HepG2 (cell line): ENCODE measurements around the gene MTRR. TPM values are rescaled to one million over a fixed set of nuclear protein-coding genes. Genes with fewer than 3 reads are reported as not detected.

Experiments used
- CREBL2 ChIP-seq: sonication (generic); formaldehyde crosslinking; IDR thresholded peaks from 2 replicates; pipeline ENCODE4 v1.8.1; 2023; ENCODE audit warnings: missing genetic modification reagents, mild to moderate bottlenecking, borderline replicate concordance
- KAT8 ChIP-seq: IDR thresholded peaks from 2 replicates; pipeline ENCODE4 v1.6.1; 2016; ENCODE audit warnings: missing genetic modification reagents, missing compliant biosample characterization
- KDM6A ChIP-seq: IDR thresholded peaks from 2 replicates; pipeline ENCODE4 v1.6.1; 2016; ENCODE audit warnings: low read depth
- LCORL ChIP-seq, 2 experiments: fragments of 450-650 bp in 1 of 2; sonication (generic) in 1 of 2; formaldehyde crosslinking in 1 of 2; IDR thresholded peaks; 2 replicates each; pipeline versions ENCODE4 v1.5.0 to v1.6.1; 2017 to 2020; ENCODE audit warnings: antibody characterized with exemption in 1 of 2, missing genetic modification reagents in 1 of 2
- MXI1 ChIP-seq: IDR thresholded peaks from 3 replicates; pipeline ENCODE4 v1.6.1; 2012; ENCODE audit warnings: low read depth, low read length, inconsistent platforms, borderline replicate concordance
- POGK ChIP-seq: sonication (generic); formaldehyde crosslinking; conservative IDR thresholded peaks from 2 replicates; pipeline ENCODE4 v1.8.0; 2022; ENCODE audit warnings: mild to moderate bottlenecking, moderate library complexity, missing genetic modification reagents
- TRAFD1 ChIP-seq: sonication (generic); formaldehyde crosslinking; IDR thresholded peaks from 2 replicates; pipeline ENCODE4 v1.5.1; 2020; ENCODE audit warnings: missing genetic modification reagents, mild to moderate bottlenecking, borderline replicate concordance
- ZNF101 ChIP-seq: sonication (generic); formaldehyde crosslinking; IDR thresholded peaks from 2 replicates; pipeline ENCODE4 v1.4.0; 2020; ENCODE audit warnings: mild to moderate bottlenecking, low read depth, missing genetic modification reagents, borderline replicate concordance
- ZNF256 ChIP-seq: sonication (generic); formaldehyde crosslinking; conservative IDR thresholded peaks from 2 replicates; pipeline ENCODE4 v1.4.0; 2020; ENCODE audit warnings: missing genetic modification reagents
- ZNF660 ChIP-seq: sonication (generic); formaldehyde crosslinking; IDR thresholded peaks from 2 replicates; pipeline ENCODE4 v1.5.1; 2020; ENCODE audit warnings: mild to moderate bottlenecking, low read depth, missing genetic modification reagents, borderline replicate concordance
- polyA plus RNA-seq, 8 experiments: library from polyadenylated mRNA; depleted of rRNA in 3 of 8; stranded (reverse) in 7 of 8; unstranded in 1 of 8; fragments of >200 nt; fragmentation: Illumina TruSeq in 4 of 8; extraction: Trizol in 4 of 8; gene quantifications; 2 replicates each; pipeline versions ENCODE4 v1.2.1 to v1.2.3, GENCODE V29; 2011 to 2016; ENCODE audit warnings: low read depth in 4 of 8, missing spikeins in 1 of 8, mixed read lengths in 1 of 8; ENCODE audit not compliant: insufficient read depth in 1 of 8
- total RNA-seq, 5 experiments: library from RNA; depleted of rRNA; stranded (reverse); fragments of >200 nt; fragmentation: Illumina TruSeq; extraction: Trizol; gene quantifications; 2 replicates each; pipeline ENCODE4 v1.2.3, GENCODE V29; 2016; ENCODE audit warnings: low read depth in 1 of 5
- TF ChIP-seq, protein P1 (sequence below): sonication (generic); formaldehyde crosslinking; IDR thresholded peaks from 2 replicates; pipeline ENCODE4 v1.4.0; 2020; ENCODE audit warnings: missing genetic modification reagents, borderline replicate concordance
- TF ChIP-seq, protein P2 (sequence below): sonication (generic); formaldehyde crosslinking; IDR thresholded peaks from 2 replicates; pipeline ENCODE4 v1.5.1; 2020; ENCODE audit warnings: mild to moderate bottlenecking, missing genetic modification reagents, moderate library complexity
- TF ChIP-seq, protein P3 (sequence below): IDR thresholded peaks from 2 replicates; pipeline ENCODE4 v1.6.1; 2016; ENCODE audit warnings: low read depth, control low read depth

Gene MTRR
- total and polyA plus RNA-seq, 2 of the 13 experiments (the other 11 are each of a cell fraction or from before 2014, with no cell fraction given), result 39.2 to 59.2 TPM

DNA sequence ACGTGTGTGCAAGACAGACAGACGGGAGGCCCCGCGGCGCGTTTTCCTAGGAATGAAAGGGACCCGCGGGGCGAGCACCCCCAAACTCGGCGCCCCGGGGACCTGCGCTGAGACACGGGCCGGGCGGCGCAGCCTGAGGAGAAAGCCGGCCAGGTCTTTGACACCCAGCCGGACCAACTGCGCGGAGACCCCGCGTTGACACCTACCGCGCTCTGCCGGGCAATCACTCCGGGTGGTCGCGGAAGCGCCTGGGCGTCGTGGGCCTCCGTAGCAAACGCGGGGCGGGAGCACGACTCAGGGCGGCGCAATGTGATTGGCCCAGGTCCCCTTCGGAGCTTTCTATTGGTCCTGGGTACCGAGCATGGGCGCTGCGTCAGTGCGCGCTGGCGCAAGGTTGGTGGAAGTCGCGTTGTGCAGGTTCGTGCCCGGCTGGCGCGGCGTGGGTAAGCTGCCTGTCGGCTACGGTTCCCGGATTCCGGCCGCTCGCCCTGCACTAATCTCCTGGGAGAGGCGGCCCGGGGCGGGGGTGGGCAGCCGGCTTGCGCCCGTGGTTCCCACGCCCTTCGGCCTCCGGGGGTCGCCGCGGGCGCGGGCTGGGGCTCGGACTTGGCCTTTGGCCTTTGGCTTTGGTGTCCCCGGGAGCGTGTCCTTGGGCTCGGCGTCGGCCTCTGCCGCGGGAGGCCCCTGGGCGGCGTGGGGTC, at the start of gene MTRR, which contains the start of gene FASTKD3 (continued):
- TF ChIP-seq, protein P1, sequence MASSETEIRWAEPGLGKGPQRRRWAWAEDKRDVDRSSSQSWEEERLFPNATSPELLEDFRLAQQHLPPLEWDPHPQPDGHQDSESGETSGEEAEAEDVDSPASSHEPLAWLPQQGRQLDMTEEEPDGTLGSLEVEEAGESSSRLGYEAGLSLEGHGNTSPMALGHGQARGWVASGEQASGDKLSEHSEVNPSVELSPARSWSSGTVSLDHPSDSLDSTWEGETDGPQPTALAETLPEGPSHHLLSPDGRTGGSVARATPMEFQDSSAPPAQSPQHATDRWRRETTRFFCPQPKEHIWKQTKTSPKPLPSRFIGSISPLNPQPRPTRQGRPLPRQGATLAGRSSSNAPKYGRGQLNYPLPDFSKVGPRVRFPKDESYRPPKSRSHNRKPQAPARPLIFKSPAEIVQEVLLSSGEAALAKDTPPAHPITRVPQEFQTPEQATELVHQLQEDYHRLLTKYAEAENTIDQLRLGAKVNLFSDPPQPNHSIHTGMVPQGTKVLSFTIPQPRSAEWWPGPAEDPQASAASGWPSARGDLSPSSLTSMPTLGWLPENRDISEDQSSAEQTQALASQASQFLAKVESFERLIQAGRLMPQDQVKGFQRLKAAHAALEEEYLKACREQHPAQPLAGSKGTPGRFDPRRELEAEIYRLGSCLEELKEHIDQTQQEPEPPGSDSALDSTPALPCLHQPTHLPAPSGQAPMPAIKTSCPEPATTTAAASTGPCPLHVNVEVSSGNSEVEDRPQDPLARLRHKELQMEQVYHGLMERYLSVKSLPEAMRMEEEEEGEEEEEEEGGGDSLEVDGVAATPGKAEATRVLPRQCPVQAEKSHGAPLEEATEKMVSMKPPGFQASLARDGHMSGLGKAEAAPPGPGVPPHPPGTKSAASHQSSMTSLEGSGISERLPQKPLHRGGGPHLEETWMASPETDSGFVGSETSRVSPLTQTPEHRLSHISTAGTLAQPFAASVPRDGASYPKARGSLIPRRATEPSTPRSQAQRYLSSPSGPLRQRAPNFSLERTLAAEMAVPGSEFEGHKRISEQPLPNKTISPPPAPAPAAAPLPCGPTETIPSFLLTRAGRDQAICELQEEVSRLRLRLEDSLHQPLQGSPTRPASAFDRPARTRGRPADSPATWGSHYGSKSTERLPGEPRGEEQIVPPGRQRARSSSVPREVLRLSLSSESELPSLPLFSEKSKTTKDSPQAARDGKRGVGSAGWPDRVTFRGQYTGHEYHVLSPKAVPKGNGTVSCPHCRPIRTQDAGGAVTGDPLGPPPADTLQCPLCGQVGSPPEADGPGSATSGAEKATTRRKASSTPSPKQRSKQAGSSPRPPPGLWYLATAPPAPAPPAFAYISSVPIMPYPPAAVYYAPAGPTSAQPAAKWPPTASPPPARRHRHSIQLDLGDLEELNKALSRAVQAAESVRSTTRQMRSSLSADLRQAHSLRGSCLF (CRISPR knock-in tag), result no peak
- TF ChIP-seq ZNF256 (no peak; the same call in 1 of the 2 replicates), ZNF101 (CRISPR knock-in tag) (no peak), KAT8 (CRISPR knock-in tag) (peak; percentile 81), CREBL2 (CRISPR knock-in tag) (peak; percentile 80; the same call in 1 of the 2 replicates), POGK (peak; percentile 74; the same call in 1 of the 2 replicates), TRAFD1 (CRISPR knock-in tag) (no peak), MXI1 (peak; percentile 93; the same call in 2 of the 3 replicates), KDM6A (no peak), ZNF660 (CRISPR knock-in tag) (no peak), LCORL (IDR thresholded peaks at IDR 0.05) (no peak), LCORL (CRISPR knock-in tag; IDR thresholded peaks at IDR 0.05) (peak; percentile 41; the same call in 1 of the 2 replicates)
- TF ChIP-seq, protein P2, sequence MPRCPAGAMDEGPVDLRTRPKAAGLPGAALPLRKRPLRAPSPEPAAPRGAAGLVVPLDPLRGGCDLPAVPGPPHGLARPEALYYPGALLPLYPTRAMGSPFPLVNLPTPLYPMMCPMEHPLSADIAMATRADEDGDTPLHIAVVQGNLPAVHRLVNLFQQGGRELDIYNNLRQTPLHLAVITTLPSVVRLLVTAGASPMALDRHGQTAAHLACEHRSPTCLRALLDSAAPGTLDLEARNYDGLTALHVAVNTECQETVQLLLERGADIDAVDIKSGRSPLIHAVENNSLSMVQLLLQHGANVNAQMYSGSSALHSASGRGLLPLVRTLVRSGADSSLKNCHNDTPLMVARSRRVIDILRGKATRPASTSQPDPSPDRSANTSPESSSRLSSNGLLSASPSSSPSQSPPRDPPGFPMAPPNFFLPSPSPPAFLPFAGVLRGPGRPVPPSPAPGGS (CRISPR knock-in tag), result peak; percentile 86
- TF ChIP-seq, protein P3, sequence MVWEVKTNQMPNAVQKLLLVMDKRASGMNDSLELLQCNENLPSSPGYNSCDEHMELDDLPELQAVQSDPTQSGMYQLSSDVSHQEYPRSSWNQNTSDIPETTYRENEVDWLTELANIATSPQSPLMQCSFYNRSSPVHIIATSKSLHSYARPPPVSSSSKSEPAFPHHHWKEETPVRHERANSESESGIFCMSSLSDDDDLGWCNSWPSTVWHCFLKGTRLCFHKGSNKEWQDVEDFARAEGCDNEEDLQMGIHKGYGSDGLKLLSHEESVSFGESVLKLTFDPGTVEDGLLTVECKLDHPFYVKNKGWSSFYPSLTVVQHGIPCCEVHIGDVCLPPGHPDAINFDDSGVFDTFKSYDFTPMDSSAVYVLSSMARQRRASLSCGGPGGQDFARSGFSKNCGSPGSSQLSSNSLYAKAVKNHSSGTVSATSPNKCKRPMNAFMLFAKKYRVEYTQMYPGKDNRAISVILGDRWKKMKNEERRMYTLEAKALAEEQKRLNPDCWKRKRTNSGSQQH (CRISPR knock-in tag), result 0 out of 2 replicates have a peak, but pooled peaks have one; percentile 25
